Measurements from ENCODE around the gene FXYD7.

The FXYD7 gene

DNA sequence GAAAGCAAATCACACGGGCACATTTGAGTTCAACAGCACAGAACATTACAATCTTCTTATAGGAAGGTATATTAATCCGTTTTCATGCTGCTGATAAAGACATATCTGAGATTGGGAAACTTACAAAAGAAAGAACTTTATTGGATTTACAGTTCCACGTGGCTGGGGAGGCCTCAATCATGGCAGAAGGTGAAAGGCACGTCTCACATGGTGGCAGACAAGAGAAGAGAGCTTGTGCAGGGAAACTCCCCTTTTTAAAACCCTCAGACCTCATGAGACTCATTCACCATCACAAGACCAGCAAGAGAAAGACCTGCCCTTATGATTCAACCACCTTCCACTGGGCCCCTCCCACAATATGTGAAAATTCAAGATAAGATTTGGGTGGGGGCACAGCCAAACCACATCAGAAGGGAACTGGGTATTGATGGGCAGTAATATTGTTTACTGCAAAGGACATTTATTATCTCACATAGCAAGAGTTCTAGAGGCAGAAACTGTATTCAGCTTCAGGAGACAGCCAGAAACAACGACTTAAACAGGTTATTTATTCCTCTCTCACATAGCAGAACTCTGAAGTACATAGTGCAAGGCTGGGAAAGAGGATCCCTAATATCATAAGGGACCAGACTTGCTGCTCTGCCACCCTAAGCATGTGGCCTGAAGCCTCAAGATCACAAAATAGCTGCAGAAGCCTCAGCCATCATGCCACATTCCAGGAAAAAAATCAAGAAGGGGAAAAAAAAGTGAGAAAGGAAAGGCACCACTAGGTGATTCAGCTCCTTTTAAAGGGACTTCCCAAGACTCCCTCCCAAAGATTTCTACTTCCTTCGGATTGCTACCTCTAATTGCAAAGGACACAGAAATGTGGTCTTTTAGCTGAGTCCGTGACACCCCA lies 34.6 kb downstream of the FXYD7 start:
- TF ChIP-seq ZNF70 (CRISPR knock-in tag; IDR thresholded peaks at IDR 0.05) (no peak), BACH2 (CRISPR knock-in tag; IDR thresholded peaks at IDR 0.05; ENCODE audit: borderline replicate concordance) (no peak), PPARA (CRISPR knock-in tag; IDR thresholded peaks at IDR 0.05; ENCODE audit: borderline replicate concordance) (no peak), ZFP30 (CRISPR knock-in tag; IDR thresholded peaks at IDR 0.05) (no peak), PATZ1 (CRISPR knock-in tag; IDR thresholded peaks at IDR 0.05; ENCODE audit: borderline replicate concordance) (no peak), ESRRG (CRISPR knock-in tag; IDR thresholded peaks at IDR 0.05) (no peak)
- TF ChIP-seq, protein P1, sequence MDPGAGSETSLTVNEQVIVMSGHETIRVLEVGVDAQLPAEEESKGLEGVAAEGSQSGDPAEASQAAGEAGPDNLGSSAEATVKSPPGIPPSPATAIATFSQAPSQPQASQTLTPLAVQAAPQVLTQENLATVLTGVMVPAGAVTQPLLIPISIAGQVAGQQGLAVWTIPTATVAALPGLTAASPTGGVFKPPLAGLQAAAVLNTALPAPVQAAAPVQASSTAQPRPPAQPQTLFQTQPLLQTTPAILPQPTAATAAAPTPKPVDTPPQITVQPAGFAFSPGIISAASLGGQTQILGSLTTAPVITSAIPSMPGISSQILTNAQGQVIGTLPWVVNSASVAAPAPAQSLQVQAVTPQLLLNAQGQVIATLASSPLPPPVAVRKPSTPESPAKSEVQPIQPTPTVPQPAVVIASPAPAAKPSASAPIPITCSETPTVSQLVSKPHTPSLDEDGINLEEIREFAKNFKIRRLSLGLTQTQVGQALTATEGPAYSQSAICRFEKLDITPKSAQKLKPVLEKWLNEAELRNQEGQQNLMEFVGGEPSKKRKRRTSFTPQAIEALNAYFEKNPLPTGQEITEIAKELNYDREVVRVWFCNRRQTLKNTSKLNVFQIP (CRISPR knock-in tag; IDR thresholded peaks at IDR 0.05; ENCODE audit: borderline replicate concordance, low read depth): no peak
- no peak for ATAC-seq

DNA sequence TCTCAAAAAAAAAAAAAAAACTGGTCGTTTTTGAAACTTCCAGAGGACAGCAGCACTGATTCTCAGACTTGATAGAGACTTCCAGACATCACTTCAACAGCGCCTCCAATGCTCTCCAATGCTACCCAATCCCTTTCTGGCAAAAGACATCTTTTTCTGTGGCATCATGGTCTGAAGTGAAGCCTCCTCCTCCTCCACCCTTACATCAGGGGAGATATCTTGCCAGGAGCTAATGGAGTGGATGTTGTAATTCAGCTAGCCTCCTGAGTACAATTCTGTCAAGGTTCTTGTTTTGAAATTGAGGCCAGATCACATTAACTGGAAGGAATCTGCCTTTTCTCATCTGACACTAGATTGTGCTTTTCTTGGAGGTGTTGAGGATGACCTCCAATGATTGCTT lies 35.6 kb downstream of the FXYD7 start:
- ATAC-seq: no peak
- TF ChIP-seq PATZ1 (CRISPR knock-in tag; IDR thresholded peaks at IDR 0.05; ENCODE audit: borderline replicate concordance) (no peak), CSRNP3 (CRISPR knock-in tag; IDR thresholded peaks at IDR 0.05) (no peak), TOX (CRISPR knock-in tag; IDR thresholded peaks at IDR 0.05; ENCODE audit: borderline replicate concordance) (no peak), ZNF70 (CRISPR knock-in tag; IDR thresholded peaks at IDR 0.05) (no peak), ZC3H10 (CRISPR knock-in tag; IDR thresholded peaks at IDR 0.05) (no peak), TCF4 (CRISPR knock-in tag; IDR thresholded peaks at IDR 0.05; ENCODE audit: borderline replicate concordance) (no peak), CREB5 (CRISPR knock-in tag; IDR thresholded peaks at IDR 0.05; ENCODE audit: low read depth) (no peak), GLIS3 (CRISPR knock-in tag; IDR thresholded peaks at IDR 0.05) (no peak), ESRRG (CRISPR knock-in tag; IDR thresholded peaks at IDR 0.05) (no peak)

- no peak for ATAC-seq
- TF ChIP-seq, protein P1 (CRISPR knock-in tag; IDR thresholded peaks at IDR 0.05; ENCODE audit: borderline replicate concordance, low read depth): no peak
- no peak for TF ChIP-seq TCF4 (CRISPR knock-in tag; IDR thresholded peaks at IDR 0.05; ENCODE audit: borderline replicate concordance)
- no peak for TF ChIP-seq TSHZ2 (CRISPR knock-in tag; IDR thresholded peaks at IDR 0.05)
- TF ChIP-seq CREB5 (CRISPR knock-in tag; IDR thresholded peaks at IDR 0.05; ENCODE audit: low read depth): no peak
- no peak for TF ChIP-seq OSR1 (CRISPR knock-in tag; IDR thresholded peaks at IDR 0.05)
- no peak for TF ChIP-seq PPARA (CRISPR knock-in tag; IDR thresholded peaks at IDR 0.05; ENCODE audit: borderline replicate concordance)
- no peak for TF ChIP-seq CSRNP3 (CRISPR knock-in tag; IDR thresholded peaks at IDR 0.05)
- TF ChIP-seq ZNF565 (CRISPR knock-in tag; conservative IDR thresholded peaks at IDR 0.05; ENCODE audit: low read depth): no peak
- TF ChIP-seq ZNF70 (CRISPR knock-in tag; IDR thresholded peaks at IDR 0.05): no peak
- TF ChIP-seq ARNTL (CRISPR knock-in tag; IDR thresholded peaks at IDR 0.05; ENCODE audit: borderline replicate concordance, low read depth): no peak
- no peak for TF ChIP-seq ESRRG (CRISPR knock-in tag; IDR thresholded peaks at IDR 0.05)
- TF ChIP-seq ISL1 (CRISPR knock-in tag; IDR thresholded peaks at IDR 0.05): no peak
These were observed 36.8 kb downstream of the FXYD7 start for GRCh38 chr19:35179830-35180229.
